Caco-2 (cell line): Measurements from ENCODE around the gene TMED8. TPM values are rescaled to one million over a fixed set of nuclear protein-coding genes. Genes with fewer than 3 reads are reported as not detected.

Experiments used
- BruUV-seq: library from RNA; stranded (reverse); fragments of 400-500 nt; replicated peaks from 2 replicates; lab custom pipeline; 2021; lab: Mats Ljungman, UMichigan
- CTCF ChIA-PET: fragments of 300-600 bp; sonication (Branson Sonifier 250); formaldehyde crosslinking; loops from one replicate; lab custom pipeline; 2022; ENCODE audit warnings: antibody characterized with exemption; lab: Charles Lee
- POLR2A ChIA-PET: fragments of 300-600 bp; sonication (Branson Sonifier 250); formaldehyde crosslinking; loops from one replicate; lab custom pipeline; 2022; ENCODE audit warnings: antibody characterized with exemption; lab: Charles Lee
- DNase-seq, 2 experiments: peaks; one replicate each; pipeline versions ENCODE4 v3.0.0 to v3.0.0-alpha.2; 2020 to 2022
- H3K27me3 ChIP-seq: replicated peaks from 2 replicates; pipeline ENCODE4 v1.6.0; 2011; ENCODE audit warnings: low read length; ENCODE audit not compliant: control insufficient read depth, insufficient read depth
- H3K36me3 ChIP-seq: 2 replicates; pipeline ENCODE4 v1.5.1; 2011; ENCODE audit warnings: low read length; ENCODE audit not compliant: control insufficient read depth, insufficient read depth
- H3K4me1 ChIP-seq: fragments of 250-450 bp; sonication (Bioruptor Pico); 2 replicates; pipeline ENCODE4 v1.5.1; 2020; ENCODE audit warnings: mild to moderate bottlenecking
- H3K4me3 ChIP-seq: 2 replicates; pipeline ENCODE4 v1.5.1; 2011; ENCODE audit warnings: low read depth, mild to moderate bottlenecking, control low read depth, low read length
- H3K9me3 ChIP-seq: fragments of 250-450 bp; sonication (Bioruptor Pico); 2 replicates; pipeline ENCODE4 v1.5.1; 2020; ENCODE audit warnings: mild to moderate bottlenecking, moderate library complexity
- H3K27ac Mint-ChIP-seq: one replicate; pipeline ENCODE4 v1.8.0; 2022; ENCODE audit warnings: mixed read lengths; ENCODE audit not compliant: unreplicated experiment
- H3K27me3 Mint-ChIP-seq: one replicate; pipeline ENCODE4 v1.8.0; 2022; ENCODE audit warnings: mixed read lengths; ENCODE audit not compliant: insufficient read depth, unreplicated experiment
- H3K36me3 Mint-ChIP-seq: one replicate; pipeline ENCODE4 v1.8.0; 2022; ENCODE audit warnings: mild to moderate bottlenecking, mixed read lengths; ENCODE audit not compliant: insufficient read depth, unreplicated experiment
- H3K4me1 Mint-ChIP-seq: one replicate; pipeline ENCODE4 v1.8.0; 2022; ENCODE audit warnings: low read depth, mixed read lengths; ENCODE audit not compliant: unreplicated experiment
- H3K4me3 Mint-ChIP-seq: one replicate; pipeline ENCODE4 v1.8.0; 2022; ENCODE audit warnings: mild to moderate bottlenecking, moderate library complexity, mixed read lengths; ENCODE audit not compliant: unreplicated experiment
- H3K9me3 Mint-ChIP-seq: one replicate; pipeline ENCODE4 v1.8.0; 2022; ENCODE audit warnings: mixed read lengths; ENCODE audit not compliant: unreplicated experiment
- intact Hi-C: fragments of 100-400 bp; cut with micrococcal nuclease; formaldehyde crosslinking; loops from one replicate; pipeline ENCODE4 v1.10.0; 2022; ENCODE audit not compliant: unreplicated experiment
- total RNA-seq: library from RNA; stranded (reverse); gene quantifications from 2 replicates; pipeline ENCODE4 v1.2.3, GENCODE V29; 2022
- TF ChIP-seq, protein P1 (sequence below), 2 experiments: fragments of 200-600 bp in 1 of 2; IDR thresholded peaks; 1 replicate in 1 of 2; 2 replicates in 1 of 2; pipeline versions ENCODE4 v1.5.1 to v1.8.0; 2011 to 2022; ENCODE audit warnings: antibody characterized with exemption in 1 of 2, control low read depth in 1 of 2, inconsistent platforms in 1 of 2, low read depth in 1 of 2, low read length in 1 of 2, mild to moderate bottlenecking in 1 of 2, moderate library complexity in 1 of 2; ENCODE audit not compliant: insufficient read depth in 1 of 2, severe bottlenecking in 1 of 2, unreplicated experiment in 1 of 2

Gene TMED8
- total RNA-seq, 1 experiment from 2014 or later, result 14.1 TPM

DNA sequence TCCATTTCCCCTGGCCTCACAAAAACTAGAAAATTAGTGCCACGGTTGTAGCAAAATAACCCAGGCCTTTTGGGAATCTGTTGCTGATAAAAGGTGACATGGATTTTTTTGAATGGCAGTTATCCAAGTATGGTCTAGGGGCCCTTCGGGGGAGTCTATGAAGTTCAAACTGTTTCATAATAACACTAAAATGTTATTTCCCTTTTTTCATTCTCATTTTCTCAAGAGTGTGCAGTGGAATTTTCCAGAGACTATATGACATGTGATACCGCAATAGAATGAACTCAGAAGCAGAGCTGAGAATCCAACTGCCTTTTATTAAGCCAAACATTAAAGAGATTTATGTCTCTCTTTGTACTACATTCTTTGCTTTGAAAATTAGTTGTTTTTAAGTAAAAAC, 29.1 kb downstream of the TMED8 start:
- DNase-seq, result no peak
- TF ChIP-seq, protein P1, sequence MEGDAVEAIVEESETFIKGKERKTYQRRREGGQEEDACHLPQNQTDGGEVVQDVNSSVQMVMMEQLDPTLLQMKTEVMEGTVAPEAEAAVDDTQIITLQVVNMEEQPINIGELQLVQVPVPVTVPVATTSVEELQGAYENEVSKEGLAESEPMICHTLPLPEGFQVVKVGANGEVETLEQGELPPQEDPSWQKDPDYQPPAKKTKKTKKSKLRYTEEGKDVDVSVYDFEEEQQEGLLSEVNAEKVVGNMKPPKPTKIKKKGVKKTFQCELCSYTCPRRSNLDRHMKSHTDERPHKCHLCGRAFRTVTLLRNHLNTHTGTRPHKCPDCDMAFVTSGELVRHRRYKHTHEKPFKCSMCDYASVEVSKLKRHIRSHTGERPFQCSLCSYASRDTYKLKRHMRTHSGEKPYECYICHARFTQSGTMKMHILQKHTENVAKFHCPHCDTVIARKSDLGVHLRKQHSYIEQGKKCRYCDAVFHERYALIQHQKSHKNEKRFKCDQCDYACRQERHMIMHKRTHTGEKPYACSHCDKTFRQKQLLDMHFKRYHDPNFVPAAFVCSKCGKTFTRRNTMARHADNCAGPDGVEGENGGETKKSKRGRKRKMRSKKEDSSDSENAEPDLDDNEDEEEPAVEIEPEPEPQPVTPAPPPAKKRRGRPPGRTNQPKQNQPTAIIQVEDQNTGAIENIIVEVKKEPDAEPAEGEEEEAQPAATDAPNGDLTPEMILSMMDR (IDR thresholded peaks at IDR 0.05; ENCODE audit: insufficient read depth in 1 of 2, low read depth in 1 of 2, low read length in 1 of 2, severe bottlenecking in 1 of 2, unreplicated experiment in 1 of 2), result no peak
- ChIA-PET POLR2A (no interaction called here), CTCF (no interaction called here)
- intact Hi-C loops, result no loop called here
- Mint-ChIP-seq H3K36me3 (peaks cover 6% of the 10 kb centered on the region), H3K27ac (no peak overlapping the region), H3K27me3 (no peaks in the 10 kb centered on the region), H3K4me1 (no peaks in the 10 kb centered on the region), H3K9me3 (no peaks in the 10 kb centered on the region), H3K4me3 (no peak overlapping the region)
- Histone ChIP-seq H3K36me3 (no peaks in the 10 kb centered on the region), H3K27me3 (no peaks in the 10 kb centered on the region), H3K4me3 (no peak overlapping the region), H3K4me1 (no peaks in the 10 kb centered on the region), H3K9me3 (no peaks in the 10 kb centered on the region)
- BruUV-seq, result no TSS peak

GRCh38 chr14:77346495-77346894, 30.4 kb downstream of the TMED8 start:
- CTCF ChIA-PET, result interaction anchor here (0.6 kb wide), 1 partner anchor 1827 kb away, joined by 12 read pairs; no protein-coding TSS in a partner anchor

GRCh38 chr14:77344377-77344996, 32.4 kb downstream of the TMED8 start:
- no peaks in the 10 kb centered on the region for H3K4me1 Mint-ChIP-seq
- no TSS peak for BruUV-seq
- CTCF ChIA-PET, result no interaction called here

More at GRCh38 chr14:77346495-77346894, 30.4 kb downstream of the TMED8 start:
- Histone ChIP-seq H3K36me3 (no peaks in the 10 kb centered on the region), H3K9me3 (no peaks in the 10 kb centered on the region), H3K4me3 (no peak overlapping the region), H3K4me1 (no peaks in the 10 kb centered on the region), H3K27me3 (no peaks in the 10 kb centered on the region)
- no peak for DNase-seq
- POLR2A ChIA-PET, result no interaction called here
- Mint-ChIP-seq H3K4me3 (no peak overlapping the region), H3K4me1 (no peaks in the 10 kb centered on the region), H3K36me3 (peaks cover 6% of the 10 kb centered on the region), H3K9me3 (no peaks in the 10 kb centered on the region), H3K27me3 (no peaks in the 10 kb centered on the region), H3K27ac (no peak overlapping the region)
- no TSS peak for BruUV-seq
- TF ChIP-seq, protein P1 (IDR thresholded peaks at IDR 0.05; ENCODE audit: insufficient read depth in 1 of 2, low read depth in 1 of 2, low read length in 1 of 2, severe bottlenecking in 1 of 2, unreplicated experiment in 1 of 2), result no peak
- intact Hi-C loops, result no loop called here

More at GRCh38 chr14:77344377-77344996, 32.4 kb downstream of the TMED8 start:
- Mint-ChIP-seq H3K9me3 (no peaks in the 10 kb centered on the region), H3K27me3 (no peaks in the 10 kb centered on the region), H3K27ac (no peak overlapping the region), H3K36me3 (peaks cover 5% of the 10 kb centered on the region), H3K4me3 (no peak overlapping the region)
- H3K27me3 ChIP-seq, result no peaks in the 10 kb centered on the region
- H3K4me1 ChIP-seq, result no peaks in the 10 kb centered on the region
- no peaks in the 10 kb centered on the region for H3K36me3 ChIP-seq
- POLR2A ChIA-PET, result no interaction called here
- TF ChIP-seq, protein P1 (IDR thresholded peaks at IDR 0.05; ENCODE audit: insufficient read depth in 1 of 2, low read depth in 1 of 2, low read length in 1 of 2, severe bottlenecking in 1 of 2, unreplicated experiment in 1 of 2), result no peak
- intact Hi-C loops, result no loop called here
- no peak for DNase-seq
- H3K9me3 ChIP-seq, result no peaks in the 10 kb centered on the region
- no peak overlapping the region for H3K4me3 ChIP-seq
